ENCODE results near the gene ZSWIM4.

Gene ZSWIM4

DNA sequence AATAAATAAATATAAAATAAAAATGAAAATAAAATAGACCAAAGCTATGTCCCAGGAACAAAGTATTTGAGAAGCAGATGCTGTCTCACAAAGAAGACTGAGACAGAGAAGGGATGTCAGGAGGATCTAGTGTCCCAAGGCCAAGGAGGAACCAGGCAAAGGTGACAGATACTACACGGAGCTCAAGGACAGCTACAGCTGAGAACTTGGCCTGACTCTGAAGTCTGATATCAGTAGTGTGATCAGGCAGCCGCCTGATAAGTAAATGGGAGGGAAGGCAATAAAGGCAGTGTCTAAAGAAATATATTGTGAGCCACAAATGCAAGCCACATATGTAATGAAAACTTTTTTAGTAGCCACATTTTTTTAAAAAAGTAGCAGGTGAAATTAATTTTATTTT, 61.3 kb downstream of the ZSWIM4 start:
- ChIA-PET POLR2A (no interaction called here), CTCF (interaction anchor here (1.0 kb wide), 1 partner anchor 59 kb away, joined by 4 read pairs; no protein-coding TSS in a partner anchor)
- TF ChIP-seq, protein P1, sequence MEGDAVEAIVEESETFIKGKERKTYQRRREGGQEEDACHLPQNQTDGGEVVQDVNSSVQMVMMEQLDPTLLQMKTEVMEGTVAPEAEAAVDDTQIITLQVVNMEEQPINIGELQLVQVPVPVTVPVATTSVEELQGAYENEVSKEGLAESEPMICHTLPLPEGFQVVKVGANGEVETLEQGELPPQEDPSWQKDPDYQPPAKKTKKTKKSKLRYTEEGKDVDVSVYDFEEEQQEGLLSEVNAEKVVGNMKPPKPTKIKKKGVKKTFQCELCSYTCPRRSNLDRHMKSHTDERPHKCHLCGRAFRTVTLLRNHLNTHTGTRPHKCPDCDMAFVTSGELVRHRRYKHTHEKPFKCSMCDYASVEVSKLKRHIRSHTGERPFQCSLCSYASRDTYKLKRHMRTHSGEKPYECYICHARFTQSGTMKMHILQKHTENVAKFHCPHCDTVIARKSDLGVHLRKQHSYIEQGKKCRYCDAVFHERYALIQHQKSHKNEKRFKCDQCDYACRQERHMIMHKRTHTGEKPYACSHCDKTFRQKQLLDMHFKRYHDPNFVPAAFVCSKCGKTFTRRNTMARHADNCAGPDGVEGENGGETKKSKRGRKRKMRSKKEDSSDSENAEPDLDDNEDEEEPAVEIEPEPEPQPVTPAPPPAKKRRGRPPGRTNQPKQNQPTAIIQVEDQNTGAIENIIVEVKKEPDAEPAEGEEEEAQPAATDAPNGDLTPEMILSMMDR (IDR thresholded peaks at IDR 0.05; ENCODE audit: insufficient read depth, low read length, missing control alignments), result no peak

DNA sequence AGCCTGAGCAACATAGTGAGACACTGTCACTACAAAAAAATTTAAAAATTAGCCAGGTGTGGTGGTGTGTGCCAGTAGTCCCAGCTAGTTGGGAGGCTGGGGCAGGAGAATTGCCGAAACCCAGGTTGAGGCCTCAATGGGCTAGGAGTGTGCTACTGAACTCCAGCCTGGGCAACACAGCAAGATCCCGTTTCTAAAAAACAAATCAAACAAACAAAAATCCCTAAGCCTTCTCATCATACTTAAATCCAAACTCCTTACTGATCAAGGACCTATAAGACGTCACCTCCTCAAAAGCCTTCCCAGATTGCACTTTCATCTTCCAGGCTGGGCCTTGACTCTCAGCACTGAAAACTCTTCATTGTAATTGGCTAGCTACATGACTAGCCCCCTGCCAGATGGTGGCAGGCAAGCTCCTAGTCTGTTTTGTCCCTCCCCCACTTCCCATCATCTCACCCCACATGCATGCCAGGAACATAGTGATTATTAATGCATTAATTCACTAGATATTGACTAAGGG, 64.2 kb downstream of the ZSWIM4 start:
- ChIA-PET POLR2A (interaction anchor here (1.3 to 9.0 kb wide), 2 partner anchors 21 to 63 kb away, joined by 3 to 149 read pairs; no protein-coding TSS in a partner anchor), CTCF (interaction anchor here (0.6 to 6.1 kb wide), 3 partner anchors 63 to 270 kb away, joined by 3 to 138 read pairs (median 3); no protein-coding TSS in a partner anchor)
- TF ChIP-seq, protein P1 (IDR thresholded peaks at IDR 0.05; ENCODE audit: insufficient read depth, low read length, missing control alignments), result peak; percentile 16
- DNase-seq (ENCODE audit: low read depth, low spot score), result no peak
- no peak overlapping the region for H3K4me3 ChIP-seq (ENCODE audit: low read depth, low read length)

More for the DNA sequence above, 61.3 kb downstream of the ZSWIM4 start:
- DNase-seq (ENCODE audit: low read depth, low spot score), result no peak
- H3K4me3 ChIP-seq (ENCODE audit: low read depth, low read length), result no peak overlapping the region

DNA sequence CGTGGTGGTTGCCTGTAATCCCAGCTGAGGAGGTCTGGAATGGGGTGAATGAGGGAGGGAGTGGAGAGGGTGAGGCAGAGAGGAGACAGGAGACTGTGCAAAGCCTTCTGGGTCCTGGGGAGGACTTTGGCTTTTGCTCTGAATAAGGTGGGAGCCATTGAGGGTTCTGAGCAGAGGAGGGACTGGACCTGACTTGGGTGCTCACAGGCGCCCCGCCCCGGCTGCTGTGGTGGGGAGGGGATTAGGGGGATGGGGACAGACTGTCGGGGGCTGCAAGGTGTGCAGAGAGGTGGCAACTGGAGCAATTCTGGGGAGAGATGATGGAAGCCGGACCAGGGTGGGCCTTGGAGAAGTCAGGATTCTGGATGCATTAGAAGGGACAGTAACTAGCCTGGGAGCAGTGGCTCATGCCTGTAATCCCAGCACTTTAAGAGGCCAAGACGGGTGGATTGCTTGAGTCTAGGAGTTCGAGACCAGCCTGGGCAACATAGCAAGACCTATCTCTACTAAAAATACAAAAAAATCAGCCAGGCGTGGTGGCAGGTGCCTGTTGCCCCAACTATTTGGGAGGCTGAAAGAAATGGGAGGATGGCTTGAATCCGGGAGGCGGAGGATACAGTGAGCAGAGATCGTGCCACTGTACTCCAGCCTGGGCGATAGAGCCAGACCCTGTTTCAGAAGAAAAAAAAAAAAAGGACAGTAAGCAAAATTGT, 65.6 kb downstream of the ZSWIM4 start:
- POLR2A ChIA-PET, result interaction anchor here (0.6 to 9.0 kb wide), 6 partner anchors 8 to 86 kb away, joined by 3 to 149 read pairs (median 12); partner anchors contain the start of gene C19orf53
- TF ChIP-seq, protein P1 (IDR thresholded peaks at IDR 0.05; ENCODE audit: insufficient read depth, low read length, missing control alignments), result no peak
- no peak for DNase-seq (ENCODE audit: low read depth, low spot score)
- CTCF ChIA-PET, result interaction anchor here (0.6 to 6.1 kb wide), 11 partner anchors 8 to 895 kb away, joined by 3 to 138 read pairs (median 11); no protein-coding TSS in a partner anchor
- no peak overlapping the region for H3K4me3 ChIP-seq (ENCODE audit: low read depth, low read length)

DNA sequence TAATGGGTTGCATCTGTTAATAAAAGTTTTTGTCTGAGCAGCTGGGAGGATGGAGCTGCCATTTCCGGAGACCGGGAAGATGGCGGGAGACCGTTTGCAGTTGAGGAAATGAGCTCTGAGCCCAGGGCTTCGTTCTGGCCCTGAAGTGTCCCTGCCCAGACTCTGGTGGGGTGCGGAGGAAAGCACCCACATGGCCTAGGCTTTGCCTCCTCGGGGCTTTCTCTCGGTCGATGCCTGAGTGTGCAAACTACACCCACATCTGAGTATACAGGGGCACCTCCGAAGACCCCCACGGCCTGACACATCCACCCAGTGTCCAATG, 66.1 kb downstream of the ZSWIM4 start:
- peak overlapping the region; percentile 55 for H3K4me3 ChIP-seq (ENCODE audit: low read depth, low read length)
- CTCF ChIA-PET, result interaction anchor here (0.6 to 6.1 kb wide), 13 partner anchors 9 to 896 kb away, joined by 3 to 138 read pairs (median 11); partner anchors contain the start of gene ZSWIM4
- no peak for DNase-seq (ENCODE audit: low read depth, low spot score)
- POLR2A ChIA-PET, result interaction anchor here (0.6 to 9.0 kb wide), 6 partner anchors 9 to 87 kb away, joined by 3 to 149 read pairs (median 12); partner anchors contain the start of gene C19orf53
- TF ChIP-seq, protein P1 (IDR thresholded peaks at IDR 0.05; ENCODE audit: insufficient read depth, low read length, missing control alignments), result no peak

DNA sequence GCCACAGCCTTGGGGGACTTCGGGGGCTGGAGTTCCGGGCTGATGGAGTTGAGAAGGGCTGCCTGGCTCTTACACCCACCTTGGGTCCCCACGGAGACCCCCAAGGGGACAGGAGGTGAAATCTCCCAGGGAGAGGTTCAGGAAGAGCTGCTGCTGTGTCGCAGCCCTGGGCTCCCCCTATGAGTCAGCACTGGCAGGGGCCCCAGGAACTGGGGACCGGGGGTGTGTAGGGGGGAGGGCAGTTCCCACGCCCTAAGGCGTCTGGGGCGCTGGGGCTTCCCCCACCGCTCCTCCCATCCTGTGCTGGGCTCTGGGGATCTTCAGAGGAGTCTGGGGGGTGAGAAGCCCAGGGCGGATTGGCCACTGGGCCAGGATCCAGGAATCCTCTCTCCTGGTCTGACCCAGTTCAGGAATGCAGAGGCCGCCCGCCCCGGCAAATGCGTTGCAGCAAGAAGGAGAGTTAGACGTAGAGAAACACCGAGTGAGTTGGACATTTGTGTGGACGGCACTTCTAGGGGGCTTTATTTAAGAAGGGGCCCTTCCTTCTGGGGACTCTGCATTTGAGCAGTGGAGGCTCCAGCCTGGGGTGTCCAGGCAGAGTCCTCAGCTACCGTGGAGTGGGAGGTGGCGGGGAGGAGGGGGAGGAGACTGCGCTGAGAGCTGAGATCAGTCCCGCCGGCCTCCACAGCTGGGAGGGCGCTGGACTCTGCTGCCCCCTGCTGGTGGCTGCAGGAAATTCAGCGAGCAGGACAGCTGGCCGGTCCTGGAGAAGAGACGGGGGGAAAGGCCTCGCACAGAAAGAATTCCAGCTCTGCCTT, 66.7 kb downstream of the ZSWIM4 start:
- peak; percentile 77 for DNase-seq (ENCODE audit: low read depth, low spot score)

More for the DNA sequence above, 66.7 kb downstream of the ZSWIM4 start:
- CTCF ChIA-PET, result interaction anchor here (0.6 to 6.1 kb wide), 30 partner anchors 9 to 897 kb away, joined by 3 to 138 read pairs (median 5); partner anchors contain the start of genes C19orf53, MRI1 and ZSWIM4
- TF ChIP-seq, protein P1 (IDR thresholded peaks at IDR 0.05; ENCODE audit: insufficient read depth, low read length, missing control alignments), result peak; percentile 97
- peak overlapping the region; percentile 55 for H3K4me3 ChIP-seq (ENCODE audit: low read depth, low read length)
- POLR2A ChIA-PET, result interaction anchor here (0.6 to 9.0 kb wide), 12 partner anchors 9 to 98 kb away, joined by 3 to 149 read pairs (median 6); partner anchors contain the start of genes C19orf53, MRI1 and ZSWIM4
